WTC11 (cell line): Measurements from ENCODE around the gene NPAS3. TPM values are rescaled to one million over a fixed set of nuclear protein-coding genes. Genes with fewer than 3 reads are reported as not detected.

Source experiments
- ATAC-seq: fragments of 200-7000 bp; cut with Tn5 transposase; 2 replicates; pipeline ENCODE4 v1.10.0; 2021; ENCODE audit warnings: mild to moderate bottlenecking, moderate library complexity
- CTCF ChIA-PET: fragments of 300-600 bp; sonication (Branson Sonifier 250); formaldehyde crosslinking; loops from one replicate; lab custom pipeline; 2021; ENCODE audit warnings: antibody characterized with exemption; lab: Charles Lee
- POLR2A ChIA-PET: fragments of 350-600 bp; sonication (Branson Sonifier 250); formaldehyde crosslinking; loops from one replicate; lab custom pipeline; 2021; ENCODE audit warnings: antibody characterized with exemption; lab: Charles Lee
- DNase-seq: peaks from one replicate; pipeline ENCODE4 v3.0.0; 2021; ENCODE audit warnings: low spot score
- H3K27ac Mint-ChIP-seq: 2 replicates; pipeline ENCODE4 v1.8.0; 2021; ENCODE audit warnings: mixed read lengths
- H3K27me3 Mint-ChIP-seq: 2 replicates; pipeline ENCODE4 v1.8.0; 2021; ENCODE audit warnings: low read depth, mild to moderate bottlenecking, moderate library complexity, mixed read lengths
- H3K36me3 Mint-ChIP-seq: 2 replicates; pipeline ENCODE4 v1.8.0; 2021; ENCODE audit warnings: mixed read lengths
- H3K4me1 Mint-ChIP-seq: 2 replicates; pipeline ENCODE4 v1.8.0; 2022; ENCODE audit warnings: mixed read lengths
- H3K4me3 Mint-ChIP-seq: 2 replicates; pipeline ENCODE4 v1.8.0; 2021; ENCODE audit warnings: mild to moderate bottlenecking, moderate library complexity, mixed read lengths
- H3K9me3 Mint-ChIP-seq: 2 replicates; pipeline ENCODE4 v1.8.0; 2021; ENCODE audit warnings: mixed read lengths
- ATF1 ChIP-seq: sonication (generic); formaldehyde crosslinking; IDR thresholded peaks from 2 replicates; pipeline ENCODE4 v1.8.1; 2023; ENCODE audit warnings: mild to moderate bottlenecking, moderate library complexity, missing genetic modification reagents
- CREB1 ChIP-seq: sonication (generic); formaldehyde crosslinking; IDR thresholded peaks from 2 replicates; pipeline ENCODE4 v1.8.0; 2023; ENCODE audit warnings: mild to moderate bottlenecking, missing genetic modification reagents
- FOXJ3 ChIP-seq: sonication (generic); formaldehyde crosslinking; IDR thresholded peaks from 2 replicates; pipeline ENCODE4 v1.9.0; 2021; ENCODE audit warnings: missing genetic modification reagents, mild to moderate bottlenecking, borderline replicate concordance
- GTF2I ChIP-seq: fragments of 250-450 bp; sonication (Bioruptor Pico); conservative IDR thresholded peaks from 2 replicates; pipeline ENCODE4 v1.4.0; 2021; ENCODE audit warnings: mild to moderate bottlenecking
- IRF2 ChIP-seq: sonication (generic); formaldehyde crosslinking; IDR thresholded peaks from 2 replicates; pipeline ENCODE4 v1.8.0; 2022; ENCODE audit warnings: low read depth, missing genetic modification reagents, borderline replicate concordance
- JAZF1 ChIP-seq: fragments of 250-450 bp; sonication (Bioruptor Pico); IDR thresholded peaks from 2 replicates; pipeline ENCODE4 v1.9.0; 2021; ENCODE audit warnings: moderate library complexity, mild to moderate bottlenecking, inconsistent platforms
- MXD4 ChIP-seq: fragments of 250-450 bp; sonication (Bioruptor Pico); IDR thresholded peaks from 2 replicates; pipeline ENCODE4 v1.8.0; 2021; ENCODE audit warnings: mild to moderate bottlenecking, moderate library complexity, borderline replicate concordance
- NR3C1 ChIP-seq: sonication (generic); formaldehyde crosslinking; conservative IDR thresholded peaks from 2 replicates; pipeline ENCODE4 v1.8.1; 2023; ENCODE audit warnings: low read depth, mild to moderate bottlenecking, missing genetic modification reagents
- RELA ChIP-seq: sonication (generic); formaldehyde crosslinking; IDR thresholded peaks from 2 replicates; pipeline ENCODE4 v1.8.1; 2022; ENCODE audit warnings: missing genetic modification reagents, mild to moderate bottlenecking, borderline replicate concordance
- SMAD3 ChIP-seq: sonication (generic); formaldehyde crosslinking; IDR thresholded peaks from 2 replicates; pipeline ENCODE4 v1.8.0; 2022; ENCODE audit warnings: missing genetic modification reagents, mild to moderate bottlenecking, borderline replicate concordance
- TEAD4 ChIP-seq: sonication (generic); formaldehyde crosslinking; IDR thresholded peaks from 2 replicates; pipeline ENCODE4 v1.8.0; 2022; ENCODE audit warnings: mild to moderate bottlenecking, missing genetic modification reagents
- TP53 ChIP-seq: sonication (generic); formaldehyde crosslinking; IDR thresholded peaks from 2 replicates; pipeline ENCODE4 v1.8.1; 2023; ENCODE audit warnings: mild to moderate bottlenecking, missing genetic modification reagents
- total RNA-seq: library from RNA; stranded (reverse); gene quantifications from 3 replicates; pipeline ENCODE4 v1.2.3, GENCODE V29; 2021
- TF ChIP-seq, protein P1 (sequence below): fragments of 250-450 bp; sonication (Bioruptor Pico); IDR thresholded peaks from 2 replicates; pipeline ENCODE4 v2.1.2; 2022; ENCODE audit warnings: mild to moderate bottlenecking, moderate library complexity
- TF ChIP-seq, protein P2 (sequence below): sonication (generic); formaldehyde crosslinking; IDR thresholded peaks from 2 replicates; pipeline ENCODE4 v1.8.0; 2022; ENCODE audit warnings: missing genetic modification reagents
- TF ChIP-seq, protein P3 (sequence below): sonication (generic); formaldehyde crosslinking; IDR thresholded peaks from 2 replicates; pipeline ENCODE4 v1.8.1; 2023; ENCODE audit warnings: mild to moderate bottlenecking, missing genetic modification reagents, borderline replicate concordance
- TF ChIP-seq, protein P4 (sequence below): sonication (generic); formaldehyde crosslinking; IDR thresholded peaks from 2 replicates; pipeline ENCODE4 v1.8.0; 2022; ENCODE audit warnings: mild to moderate bottlenecking, missing genetic modification reagents
- TF ChIP-seq, protein P5 (sequence below): sonication (generic); formaldehyde crosslinking; IDR thresholded peaks from 2 replicates; pipeline ENCODE4 v1.8.1; 2022; ENCODE audit warnings: mild to moderate bottlenecking, moderate library complexity, missing genetic modification reagents

The NPAS3 gene
- total RNA-seq, 1 experiment from 2014 or later, result 3.2 TPM

DNA sequence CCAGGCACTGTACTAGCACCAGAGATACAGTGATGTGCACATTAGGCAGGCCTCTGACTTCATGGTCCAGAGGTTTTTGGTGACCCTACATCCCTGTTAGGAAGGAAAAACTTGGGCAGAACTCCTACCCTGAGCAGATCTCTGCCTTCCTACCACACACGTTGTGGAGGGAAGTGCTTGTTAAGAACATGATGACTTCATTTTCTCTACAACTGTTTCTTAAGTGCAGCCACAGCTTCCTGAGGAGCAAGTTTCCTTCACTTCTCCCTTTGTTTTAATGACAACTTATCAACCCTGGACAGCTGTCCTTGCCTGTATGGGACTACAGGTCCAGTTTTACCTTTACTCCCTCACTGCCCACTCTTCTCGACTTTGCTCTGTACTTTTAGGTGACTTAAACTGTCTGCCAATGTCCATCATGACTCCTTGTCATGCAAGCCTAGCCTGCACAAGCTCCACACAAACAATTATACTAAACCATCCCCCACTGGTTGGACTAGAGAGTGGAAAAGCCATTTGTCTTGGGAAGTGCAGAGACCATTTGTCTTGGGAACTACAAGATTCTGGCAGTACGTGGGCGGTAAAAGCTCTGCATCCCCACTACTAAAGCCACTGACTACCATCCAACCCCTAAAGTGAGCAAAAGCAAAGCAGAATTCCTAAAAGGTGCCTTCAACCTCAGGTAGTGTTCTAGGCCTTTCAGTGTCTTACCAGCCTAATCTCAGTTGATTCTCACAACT lies 652.4 kb downstream of the NPAS3 start (continued):
- TF ChIP-seq, protein P1, sequence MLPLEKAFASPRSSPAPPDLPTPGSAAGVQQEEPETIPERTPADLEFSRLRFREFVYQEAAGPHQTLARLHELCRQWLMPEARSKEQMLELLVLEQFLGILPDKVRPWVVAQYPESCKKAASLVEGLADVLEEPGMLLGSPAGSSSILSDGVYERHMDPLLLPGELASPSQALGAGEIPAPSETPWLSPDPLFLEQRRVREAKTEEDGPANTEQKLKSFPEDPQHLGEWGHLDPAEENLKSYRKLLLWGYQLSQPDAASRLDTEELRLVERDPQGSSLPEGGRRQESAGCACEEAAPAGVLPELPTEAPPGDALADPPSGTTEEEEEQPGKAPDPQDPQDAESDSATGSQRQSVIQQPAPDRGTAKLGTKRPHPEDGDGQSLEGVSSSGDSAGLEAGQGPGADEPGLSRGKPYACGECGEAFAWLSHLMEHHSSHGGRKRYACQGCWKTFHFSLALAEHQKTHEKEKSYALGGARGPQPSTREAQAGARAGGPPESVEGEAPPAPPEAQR (CRISPR knock-in tag), result no peak
- TF ChIP-seq NR3C1 (CRISPR knock-in tag) (no peak), RELA (CRISPR knock-in tag) (no peak), JAZF1 (CRISPR knock-in tag) (no peak)

DNA sequence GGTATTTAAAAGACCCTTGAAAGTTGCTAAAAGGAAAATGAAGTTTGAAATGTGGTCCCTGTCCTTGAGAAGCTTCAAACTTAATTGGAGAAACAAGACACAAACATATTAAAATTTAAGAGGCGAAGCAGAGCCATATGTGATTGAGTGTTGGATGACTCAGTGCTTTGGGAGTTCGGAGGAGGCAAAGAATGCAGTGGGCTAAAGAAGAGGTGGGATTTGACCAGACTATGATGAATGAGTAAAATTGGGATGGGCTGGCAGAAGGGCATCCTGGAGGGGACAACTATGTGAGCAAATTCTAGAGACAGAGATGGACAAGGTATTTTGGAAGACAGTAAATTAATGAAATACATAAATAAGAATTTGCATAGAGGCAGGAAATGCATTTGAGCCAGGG lies 653.6 kb downstream of the NPAS3 start:
- CTCF ChIA-PET, result no interaction called here
- POLR2A ChIA-PET, result no interaction called here

DNA sequence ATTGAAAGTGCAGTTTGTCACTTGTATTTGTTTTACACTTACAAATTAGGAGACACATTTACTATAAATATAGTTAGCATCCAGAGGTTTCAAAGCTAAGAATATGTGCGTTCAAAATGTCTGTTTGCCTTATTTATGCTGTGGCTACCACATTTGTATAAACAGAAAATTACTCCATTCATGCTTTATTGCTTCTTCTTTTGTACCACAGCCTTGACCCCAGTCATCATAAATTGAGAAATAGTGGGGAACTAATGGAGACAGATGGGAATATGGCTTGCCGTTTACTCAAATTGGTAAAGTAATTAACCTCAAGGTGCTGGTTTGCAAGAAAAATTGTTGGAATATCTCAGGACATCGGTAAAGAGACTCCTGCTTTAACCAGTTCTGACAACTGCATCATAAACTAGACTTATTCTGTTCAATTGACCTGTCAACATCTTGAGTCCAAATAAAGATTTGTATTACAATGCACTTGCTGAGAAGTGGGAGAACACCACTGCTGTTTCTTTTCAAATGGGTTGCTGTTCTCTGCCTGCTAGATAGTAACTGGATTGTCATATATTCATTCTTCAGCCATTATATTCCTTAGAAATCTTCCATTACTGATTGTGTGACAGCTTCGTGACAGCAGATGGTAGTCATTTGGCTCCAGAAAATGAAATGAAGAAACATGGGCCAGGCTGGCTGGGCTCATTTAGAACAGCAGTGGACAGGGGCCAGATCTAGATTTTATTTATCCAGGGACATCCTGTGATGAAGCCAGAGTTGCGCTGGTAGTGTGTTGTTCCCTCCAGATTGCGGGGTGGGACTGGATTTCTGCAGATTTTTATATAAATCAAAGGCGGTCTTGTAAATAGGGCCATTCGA lies 657.8 kb downstream of the NPAS3 start:
- peaks cover 38% of the 10 kb centered on the region for H3K4me1 Mint-ChIP-seq
- H3K9me3 Mint-ChIP-seq, result no peaks in the 10 kb centered on the region
- H3K4me3 Mint-ChIP-seq, result no peak overlapping the region
- CTCF ChIA-PET, result interaction anchor here (0.6 to 1.3 kb wide), 2 partner anchors 34 to 196 kb away, joined by 3 read pairs; no protein-coding TSS in a partner anchor
- DNase-seq (no peak), ATAC-seq (no peak)
- H3K36me3 Mint-ChIP-seq, result no peaks in the 10 kb centered on the region
- no peaks in the 10 kb centered on the region for H3K27me3 Mint-ChIP-seq
- POLR2A ChIA-PET, result no interaction called here
- H3K27ac Mint-ChIP-seq, result no peak overlapping the region
- no peak for TF ChIP-seq IRF2
- TF ChIP-seq, protein P2, sequence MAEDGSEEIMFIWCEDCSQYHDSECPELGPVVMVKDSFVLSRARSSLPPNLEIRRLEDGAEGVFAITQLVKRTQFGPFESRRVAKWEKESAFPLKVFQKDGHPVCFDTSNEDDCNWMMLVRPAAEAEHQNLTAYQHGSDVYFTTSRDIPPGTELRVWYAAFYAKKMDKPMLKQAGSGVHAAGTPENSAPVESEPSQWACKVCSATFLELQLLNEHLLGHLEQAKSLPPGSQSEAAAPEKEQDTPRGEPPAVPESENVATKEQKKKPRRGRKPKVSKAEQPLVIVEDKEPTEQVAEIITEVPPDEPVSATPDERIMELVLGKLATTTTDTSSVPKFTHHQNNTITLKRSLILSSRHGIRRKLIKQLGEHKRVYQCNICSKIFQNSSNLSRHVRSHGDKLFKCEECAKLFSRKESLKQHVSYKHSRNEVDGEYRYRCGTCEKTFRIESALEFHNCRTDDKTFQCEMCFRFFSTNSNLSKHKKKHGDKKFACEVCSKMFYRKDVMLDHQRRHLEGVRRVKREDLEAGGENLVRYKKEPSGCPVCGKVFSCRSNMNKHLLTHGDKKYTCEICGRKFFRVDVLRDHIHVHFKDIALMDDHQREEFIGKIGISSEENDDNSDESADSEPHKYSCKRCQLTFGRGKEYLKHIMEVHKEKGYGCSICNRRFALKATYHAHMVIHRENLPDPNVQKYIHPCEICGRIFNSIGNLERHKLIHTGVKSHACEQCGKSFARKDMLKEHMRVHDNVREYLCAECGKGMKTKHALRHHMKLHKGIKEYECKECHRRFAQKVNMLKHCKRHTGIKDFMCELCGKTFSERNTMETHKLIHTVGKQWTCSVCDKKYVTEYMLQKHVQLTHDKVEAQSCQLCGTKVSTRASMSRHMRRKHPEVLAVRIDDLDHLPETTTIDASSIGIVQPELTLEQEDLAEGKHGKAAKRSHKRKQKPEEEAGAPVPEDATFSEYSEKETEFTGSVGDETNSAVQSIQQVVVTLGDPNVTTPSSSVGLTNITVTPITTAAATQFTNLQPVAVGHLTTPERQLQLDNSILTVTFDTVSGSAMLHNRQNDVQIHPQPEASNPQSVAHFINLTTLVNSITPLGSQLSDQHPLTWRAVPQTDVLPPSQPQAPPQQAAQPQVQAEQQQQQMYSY (CRISPR knock-in tag), result no peak
- TF ChIP-seq, protein P3, sequence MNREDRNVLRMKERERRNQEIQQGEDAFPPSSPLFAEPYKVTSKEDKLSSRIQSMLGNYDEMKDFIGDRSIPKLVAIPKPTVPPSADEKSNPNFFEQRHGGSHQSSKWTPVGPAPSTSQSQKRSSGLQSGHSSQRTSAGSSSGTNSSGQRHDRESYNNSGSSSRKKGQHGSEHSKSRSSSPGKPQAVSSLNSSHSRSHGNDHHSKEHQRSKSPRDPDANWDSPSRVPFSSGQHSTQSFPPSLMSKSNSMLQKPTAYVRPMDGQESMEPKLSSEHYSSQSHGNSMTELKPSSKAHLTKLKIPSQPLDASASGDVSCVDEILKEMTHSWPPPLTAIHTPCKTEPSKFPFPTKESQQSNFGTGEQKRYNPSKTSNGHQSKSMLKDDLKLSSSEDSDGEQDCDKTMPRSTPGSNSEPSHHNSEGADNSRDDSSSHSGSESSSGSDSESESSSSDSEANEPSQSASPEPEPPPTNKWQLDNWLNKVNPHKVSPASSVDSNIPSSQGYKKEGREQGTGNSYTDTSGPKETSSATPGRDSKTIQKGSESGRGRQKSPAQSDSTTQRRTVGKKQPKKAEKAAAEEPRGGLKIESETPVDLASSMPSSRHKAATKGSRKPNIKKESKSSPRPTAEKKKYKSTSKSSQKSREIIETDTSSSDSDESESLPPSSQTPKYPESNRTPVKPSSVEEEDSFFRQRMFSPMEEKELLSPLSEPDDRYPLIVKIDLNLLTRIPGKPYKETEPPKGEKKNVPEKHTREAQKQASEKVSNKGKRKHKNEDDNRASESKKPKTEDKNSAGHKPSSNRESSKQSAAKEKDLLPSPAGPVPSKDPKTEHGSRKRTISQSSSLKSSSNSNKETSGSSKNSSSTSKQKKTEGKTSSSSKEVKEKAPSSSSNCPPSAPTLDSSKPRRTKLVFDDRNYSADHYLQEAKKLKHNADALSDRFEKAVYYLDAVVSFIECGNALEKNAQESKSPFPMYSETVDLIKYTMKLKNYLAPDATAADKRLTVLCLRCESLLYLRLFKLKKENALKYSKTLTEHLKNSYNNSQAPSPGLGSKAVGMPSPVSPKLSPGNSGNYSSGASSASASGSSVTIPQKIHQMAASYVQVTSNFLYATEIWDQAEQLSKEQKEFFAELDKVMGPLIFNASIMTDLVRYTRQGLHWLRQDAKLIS (CRISPR knock-in tag), result no peak
- TF ChIP-seq SMAD3 (CRISPR knock-in tag), result no peak
- no peak for TF ChIP-seq FOXJ3 (CRISPR knock-in tag)
- TF ChIP-seq TP53 (CRISPR knock-in tag), result no peak
- TF ChIP-seq, protein P4, sequence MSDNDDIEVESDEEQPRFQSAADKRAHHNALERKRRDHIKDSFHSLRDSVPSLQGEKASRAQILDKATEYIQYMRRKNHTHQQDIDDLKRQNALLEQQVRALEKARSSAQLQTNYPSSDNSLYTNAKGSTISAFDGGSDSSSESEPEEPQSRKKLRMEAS (CRISPR knock-in tag), result no peak
- TF ChIP-seq GTF2I (CRISPR knock-in tag), result no peak

More for the DNA sequence above, 653.6 kb downstream of the NPAS3 start:
- Mint-ChIP-seq H3K27me3 (peaks cover 2% of the 10 kb centered on the region; the same call in 1 of the 2 replicates), H3K4me1 (peaks cover 23% of the 10 kb centered on the region), H3K36me3 (no peaks in the 10 kb centered on the region), H3K4me3 (no peak overlapping the region), H3K9me3 (no peaks in the 10 kb centered on the region), H3K27ac (no peak overlapping the region)
- DNase-seq (no peak), ATAC-seq (no peak)
- TF ChIP-seq, protein P5, sequence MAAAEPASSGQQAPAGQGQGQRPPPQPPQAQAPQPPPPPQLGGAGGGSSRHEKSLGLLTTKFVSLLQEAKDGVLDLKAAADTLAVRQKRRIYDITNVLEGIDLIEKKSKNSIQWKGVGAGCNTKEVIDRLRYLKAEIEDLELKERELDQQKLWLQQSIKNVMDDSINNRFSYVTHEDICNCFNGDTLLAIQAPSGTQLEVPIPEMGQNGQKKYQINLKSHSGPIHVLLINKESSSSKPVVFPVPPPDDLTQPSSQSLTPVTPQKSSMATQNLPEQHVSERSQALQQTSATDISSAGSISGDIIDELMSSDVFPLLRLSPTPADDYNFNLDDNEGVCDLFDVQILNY (CRISPR knock-in tag), result no peak
- TF ChIP-seq TEAD4 (CRISPR knock-in tag), result no peak
- no peak for TF ChIP-seq CREB1
- no peak for TF ChIP-seq ATF1 (CRISPR knock-in tag)
- TF ChIP-seq MXD4 (CRISPR knock-in tag), result no peak
